Lower leg skin (tissue), 3 donors: ENCODE results near the gene DCX.

Experiments used
- CTCF ChIP-seq, 3 donors: fragments of 450-650 bp; IDR thresholded peaks; one replicate each; pipeline ENCODE4 v1.5.1; 2016; ENCODE audit warnings: antibody characterized with exemption in 3 of 3, mild to moderate bottlenecking in 3 of 3, moderate library complexity in 2 of 3
- POLR2A ChIP-seq, 2 donors: fragments of 450-650 bp; IDR thresholded peaks; one replicate each; pipeline ENCODE4 v1.6.1; 2016 to 2017; ENCODE audit warnings: antibody characterized with exemption in 2 of 2, mild to moderate bottlenecking in 1 of 2, moderate library complexity in 1 of 2

- TF ChIP-seq CTCF (IDR thresholded peaks at IDR 0.05) (no peak), POLR2A (IDR thresholded peaks at IDR 0.05) (no peak)
Observed at GRCh38 chrX:111460607-111461006, 48.6 kb upstream of the DCX start.
